ENCODE results near the gene PTPN23.
A peak's percentile ranks its signal among the peaks of the same experiment; 100 is the strongest.

DNA sequence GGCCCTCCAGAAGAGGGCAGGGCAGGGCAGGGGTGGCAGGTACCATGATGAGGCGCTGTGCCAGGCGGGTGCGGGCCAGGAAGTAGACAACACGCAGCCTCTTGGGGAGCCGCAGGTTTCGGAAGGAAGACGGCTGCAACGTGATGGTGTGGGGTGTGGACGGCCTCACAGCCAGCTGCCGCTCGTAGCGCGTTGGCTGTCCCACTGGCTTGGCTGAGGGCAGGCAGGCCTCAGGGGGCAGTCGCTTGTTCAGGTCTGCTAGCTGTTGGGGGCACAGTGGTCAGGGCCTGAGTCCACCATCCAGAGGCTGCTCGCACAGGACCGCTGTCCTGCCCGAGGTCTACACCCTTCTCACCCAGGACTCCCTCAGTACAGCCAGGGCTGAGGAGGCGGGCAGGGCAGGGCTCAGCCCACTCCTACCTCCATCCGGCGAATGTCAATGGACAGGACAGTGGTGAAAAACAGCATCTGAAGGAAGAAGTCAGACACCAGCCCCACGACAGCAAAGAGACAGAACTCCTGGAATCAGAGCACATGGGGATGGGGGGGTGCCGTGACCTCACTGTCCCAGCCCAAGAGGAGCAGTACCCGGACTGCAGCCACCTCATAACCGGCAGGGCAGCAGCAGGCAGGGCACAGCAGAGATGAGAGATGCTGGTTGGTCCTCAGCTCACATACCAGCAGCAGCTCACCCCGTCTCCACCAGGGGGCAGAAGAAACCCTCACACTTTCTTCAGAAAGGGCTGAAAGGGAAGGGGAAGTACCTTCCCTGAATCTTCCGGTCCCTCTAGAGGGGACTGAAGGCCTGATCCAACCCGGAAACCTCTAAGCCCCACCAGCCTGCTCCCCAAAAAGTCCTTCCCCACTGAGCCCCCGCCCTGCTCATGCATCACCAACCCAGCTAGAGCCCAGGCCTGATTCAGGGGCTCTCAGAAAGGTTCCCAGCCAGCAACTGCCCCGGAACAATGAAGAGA lies 40.0 kb downstream of the PTPN23 start:
- TF ChIP-seq, protein P1, sequence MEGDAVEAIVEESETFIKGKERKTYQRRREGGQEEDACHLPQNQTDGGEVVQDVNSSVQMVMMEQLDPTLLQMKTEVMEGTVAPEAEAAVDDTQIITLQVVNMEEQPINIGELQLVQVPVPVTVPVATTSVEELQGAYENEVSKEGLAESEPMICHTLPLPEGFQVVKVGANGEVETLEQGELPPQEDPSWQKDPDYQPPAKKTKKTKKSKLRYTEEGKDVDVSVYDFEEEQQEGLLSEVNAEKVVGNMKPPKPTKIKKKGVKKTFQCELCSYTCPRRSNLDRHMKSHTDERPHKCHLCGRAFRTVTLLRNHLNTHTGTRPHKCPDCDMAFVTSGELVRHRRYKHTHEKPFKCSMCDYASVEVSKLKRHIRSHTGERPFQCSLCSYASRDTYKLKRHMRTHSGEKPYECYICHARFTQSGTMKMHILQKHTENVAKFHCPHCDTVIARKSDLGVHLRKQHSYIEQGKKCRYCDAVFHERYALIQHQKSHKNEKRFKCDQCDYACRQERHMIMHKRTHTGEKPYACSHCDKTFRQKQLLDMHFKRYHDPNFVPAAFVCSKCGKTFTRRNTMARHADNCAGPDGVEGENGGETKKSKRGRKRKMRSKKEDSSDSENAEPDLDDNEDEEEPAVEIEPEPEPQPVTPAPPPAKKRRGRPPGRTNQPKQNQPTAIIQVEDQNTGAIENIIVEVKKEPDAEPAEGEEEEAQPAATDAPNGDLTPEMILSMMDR (IDR thresholded peaks at IDR 0.05; ENCODE audit: poor library complexity), result peak; percentile 81
- TF ChIP-seq EZH2 (IDR thresholded peaks at IDR 0.05; ENCODE audit: borderline replicate concordance), result no peak
- TF ChIP-seq EZH2phosphoT487 (IDR thresholded peaks at IDR 0.05; ENCODE audit: low read depth, severe bottlenecking, unreplicated experiment), result no peak
